ENCODE results near the gene MOV10L1.

DNA sequence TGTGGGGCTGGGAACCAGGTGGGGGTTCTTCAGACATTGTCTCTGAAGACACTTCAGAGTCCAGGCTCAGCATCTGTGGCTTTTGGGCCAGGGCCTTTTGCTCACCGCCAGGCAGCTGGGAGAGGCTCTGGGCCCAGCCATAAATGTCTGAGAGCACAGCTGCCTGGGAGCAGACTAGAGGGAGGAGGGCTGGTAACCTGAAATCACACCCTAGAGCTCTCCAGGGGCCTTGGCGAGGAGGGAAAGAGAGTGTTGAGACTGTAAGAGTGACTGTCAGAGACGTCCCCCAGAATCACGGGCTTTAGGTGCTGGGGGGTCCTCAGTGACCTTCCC is 100.0 kb downstream of the MOV10L1 start:
- TF ChIP-seq, protein P1, sequence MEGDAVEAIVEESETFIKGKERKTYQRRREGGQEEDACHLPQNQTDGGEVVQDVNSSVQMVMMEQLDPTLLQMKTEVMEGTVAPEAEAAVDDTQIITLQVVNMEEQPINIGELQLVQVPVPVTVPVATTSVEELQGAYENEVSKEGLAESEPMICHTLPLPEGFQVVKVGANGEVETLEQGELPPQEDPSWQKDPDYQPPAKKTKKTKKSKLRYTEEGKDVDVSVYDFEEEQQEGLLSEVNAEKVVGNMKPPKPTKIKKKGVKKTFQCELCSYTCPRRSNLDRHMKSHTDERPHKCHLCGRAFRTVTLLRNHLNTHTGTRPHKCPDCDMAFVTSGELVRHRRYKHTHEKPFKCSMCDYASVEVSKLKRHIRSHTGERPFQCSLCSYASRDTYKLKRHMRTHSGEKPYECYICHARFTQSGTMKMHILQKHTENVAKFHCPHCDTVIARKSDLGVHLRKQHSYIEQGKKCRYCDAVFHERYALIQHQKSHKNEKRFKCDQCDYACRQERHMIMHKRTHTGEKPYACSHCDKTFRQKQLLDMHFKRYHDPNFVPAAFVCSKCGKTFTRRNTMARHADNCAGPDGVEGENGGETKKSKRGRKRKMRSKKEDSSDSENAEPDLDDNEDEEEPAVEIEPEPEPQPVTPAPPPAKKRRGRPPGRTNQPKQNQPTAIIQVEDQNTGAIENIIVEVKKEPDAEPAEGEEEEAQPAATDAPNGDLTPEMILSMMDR (IDR thresholded peaks at IDR 0.05), result no peak
- no peak for TF ChIP-seq POLR2A (IDR thresholded peaks at IDR 0.05)
